GM12864 (cell line): ENCODE measurements around the gene PADI2.
A peak's percentile ranks its signal among the peaks of the same experiment; 100 is the strongest.

Source experiments
- DNase-seq: peaks from one replicate; pipeline ENCODE4 v3.0.0-alpha.2; 2011; ENCODE audit warnings: low read depth
- H3K4me3 ChIP-seq: 2 replicates; pipeline ENCODE4 v1.5.1; 2011; ENCODE audit warnings: mild to moderate bottlenecking, low read depth, low read length, control low read depth
- CTCF ChIP-seq: IDR thresholded peaks from 2 replicates; pipeline ENCODE4 v1.5.1; 2011; ENCODE audit warnings: low read depth, mild to moderate bottlenecking, moderate library complexity, low read length, control low read depth, inconsistent platforms; ENCODE audit errors: missing control alignments

Gene PADI2

GRCh38 chr1:17134034-17134433 is 14.8 kb upstream of the PADI2 start:
- no peak overlapping the region for H3K4me3 ChIP-seq
- no peak for DNase-seq
- no peak for TF ChIP-seq CTCF

- no peak for TF ChIP-seq CTCF
- no peak overlapping the region for H3K4me3 ChIP-seq
- DNase-seq, result no peak
Observed at GRCh38 chr1:17130138-17130635, 10.9 kb upstream of the PADI2 start.

DNA sequence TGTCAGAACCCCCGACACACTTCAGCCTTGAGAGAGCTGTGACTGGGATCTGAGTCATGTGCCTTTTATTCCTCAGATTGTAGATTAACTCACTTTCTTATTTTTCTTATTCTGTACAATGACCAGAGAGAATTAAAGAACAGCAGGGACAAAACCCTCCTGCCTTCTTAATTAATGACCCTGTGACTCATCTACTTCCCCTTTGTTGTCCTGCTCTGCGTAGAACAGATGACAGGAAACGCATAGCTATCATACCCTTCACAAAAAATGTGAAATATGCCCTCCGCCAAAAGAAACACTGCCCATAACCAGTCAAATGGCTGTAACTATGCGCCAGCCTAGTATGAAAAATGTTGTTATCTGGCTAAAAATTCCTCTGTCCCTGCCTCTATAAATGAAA is 9.1 kb upstream of the PADI2 start:
- no peak for TF ChIP-seq CTCF
- no peak for DNase-seq
- no peak overlapping the region for H3K4me3 ChIP-seq

DNA sequence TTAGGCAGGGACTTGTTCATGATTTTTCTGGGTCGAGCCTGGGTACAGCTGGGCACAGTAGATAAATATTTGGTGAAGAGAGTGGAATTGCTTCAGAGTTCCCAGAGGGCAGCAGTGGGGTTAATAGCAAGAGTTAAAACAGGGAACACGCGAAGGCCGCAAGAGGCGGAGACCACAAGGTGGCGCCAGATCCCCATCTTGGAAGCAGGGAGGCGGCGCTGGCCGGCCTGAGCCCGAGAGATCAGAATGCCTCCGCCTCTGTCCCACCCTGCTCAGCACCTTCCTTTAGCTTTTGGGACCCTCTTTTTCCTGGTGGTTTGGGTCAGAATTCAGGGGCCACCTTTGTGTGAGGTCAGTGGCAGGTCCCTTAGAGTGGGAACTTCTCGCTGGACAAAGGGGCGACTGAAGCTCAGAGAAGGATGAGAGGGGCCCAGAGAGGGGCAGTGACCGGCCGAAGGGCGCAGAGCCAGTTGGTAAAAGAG is 6.5 kb upstream of the PADI2 start:
- no peak overlapping the region for H3K4me3 ChIP-seq
- no peak for DNase-seq
- TF ChIP-seq CTCF, result peak; percentile 94

GRCh38 chr1:17123196-17124045 is 4.2 kb upstream of the PADI2 start:
- no peak overlapping the region for H3K4me3 ChIP-seq
- TF ChIP-seq CTCF, result no peak
- no peak for DNase-seq

DNA sequence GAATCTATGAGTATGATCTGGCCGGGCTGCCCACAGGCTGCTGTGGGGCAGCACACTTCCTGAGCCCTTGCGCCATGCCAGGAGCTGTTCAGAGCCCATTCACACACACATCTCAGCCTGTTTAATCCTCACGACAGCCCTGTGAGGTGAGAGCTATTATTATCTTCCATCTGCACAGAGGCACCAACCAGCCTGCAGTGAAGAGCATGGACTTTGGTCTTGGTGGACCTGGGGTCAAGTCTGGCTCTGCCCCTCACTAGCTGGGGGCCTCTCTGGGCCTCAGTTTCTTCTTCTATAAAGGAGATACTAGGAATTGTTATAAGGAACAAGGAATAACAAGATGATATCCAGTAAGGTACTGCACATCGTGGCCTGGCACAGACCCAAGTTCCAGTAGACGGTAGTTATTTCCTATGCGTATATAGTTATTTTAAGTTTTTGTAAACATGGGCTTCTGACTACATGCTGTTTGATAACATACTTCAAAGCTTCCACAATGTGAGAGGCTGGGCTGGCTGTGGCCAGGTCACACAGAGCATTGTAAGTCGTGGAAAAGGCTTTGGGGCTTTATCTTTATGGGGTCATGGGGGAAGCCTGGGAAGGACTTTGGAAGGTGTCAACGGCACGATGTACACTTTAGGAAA is 3.4 kb upstream of the PADI2 start:
- no peak for DNase-seq
- no peak overlapping the region for H3K4me3 ChIP-seq
- TF ChIP-seq CTCF, result no peak
